Measurements from ENCODE around the gene CDKN1A.
"Not testable (repeated sequence)": the region's sequence is repeated elsewhere in the genome, so short reads cannot be mapped to it uniquely, and the experiment has no call there.

CDKN1A gene

GRCh38 chr6:36650848-36651478, 27.6 kb upstream of the CDKN1A start:
- no peaks in the 10 kb centered on the region for H3K36me3 ChIP-seq (ENCODE audit: control insufficient read depth, insufficient read depth, low read length)
- no peak overlapping the region for H2BK5ac ChIP-seq (ENCODE audit: low read length)
- H3K18ac ChIP-seq (ENCODE audit: low read length), result no peak overlapping the region
- H3K4me3 ChIP-seq (ENCODE audit: low read length), result no peak overlapping the region
- H3K79me2 ChIP-seq (ENCODE audit: control insufficient read depth, insufficient read depth, low read length), result no peaks in the 10 kb centered on the region
- WGBS (ENCODE audit: extremely low coverage, insufficient coverage, low lambda C conversion rate), result no CpG with 5 or more reads among the region's 2 CpGs
- H2BK15ac ChIP-seq (replicated peaks; ENCODE audit: low read depth), result no peak overlapping the region
- DNase-seq, result peak; percentile 69
- no peak overlapping the region for H3K9ac ChIP-seq (ENCODE audit: low read length)
- no peak overlapping the region for H3K4ac ChIP-seq (ENCODE audit: low read depth, low read length)
- no peak overlapping the region for H3K56ac ChIP-seq (ENCODE audit: low read length)
- H3K27me3 ChIP-seq (ENCODE audit: insufficient read depth, low read length, poor library complexity), result no peaks in the 10 kb centered on the region
- H3K79me1 ChIP-seq (ENCODE audit: low read length), result no peaks in the 10 kb centered on the region
- no peak overlapping the region for H2BK120ac ChIP-seq (ENCODE audit: low read depth, low read length)
- no peak overlapping the region for H2AK5ac ChIP-seq (ENCODE audit: low read length)
- H4K5ac ChIP-seq (ENCODE audit: low read length), result no peak overlapping the region
- no peak overlapping the region for H3K23ac ChIP-seq (ENCODE audit: low read length)
- no peak overlapping the region for H4K8ac ChIP-seq (ENCODE audit: low read depth, low read length)
- H3K4me2 ChIP-seq (ENCODE audit: low read length), result no peak overlapping the region
- peaks cover 4% of the 10 kb centered on the region for H3K4me1 ChIP-seq (ENCODE audit: control insufficient read depth, low read depth, low read length)
- H3K27ac ChIP-seq (ENCODE audit: low read depth, low read length), result no peak overlapping the region

DNA sequence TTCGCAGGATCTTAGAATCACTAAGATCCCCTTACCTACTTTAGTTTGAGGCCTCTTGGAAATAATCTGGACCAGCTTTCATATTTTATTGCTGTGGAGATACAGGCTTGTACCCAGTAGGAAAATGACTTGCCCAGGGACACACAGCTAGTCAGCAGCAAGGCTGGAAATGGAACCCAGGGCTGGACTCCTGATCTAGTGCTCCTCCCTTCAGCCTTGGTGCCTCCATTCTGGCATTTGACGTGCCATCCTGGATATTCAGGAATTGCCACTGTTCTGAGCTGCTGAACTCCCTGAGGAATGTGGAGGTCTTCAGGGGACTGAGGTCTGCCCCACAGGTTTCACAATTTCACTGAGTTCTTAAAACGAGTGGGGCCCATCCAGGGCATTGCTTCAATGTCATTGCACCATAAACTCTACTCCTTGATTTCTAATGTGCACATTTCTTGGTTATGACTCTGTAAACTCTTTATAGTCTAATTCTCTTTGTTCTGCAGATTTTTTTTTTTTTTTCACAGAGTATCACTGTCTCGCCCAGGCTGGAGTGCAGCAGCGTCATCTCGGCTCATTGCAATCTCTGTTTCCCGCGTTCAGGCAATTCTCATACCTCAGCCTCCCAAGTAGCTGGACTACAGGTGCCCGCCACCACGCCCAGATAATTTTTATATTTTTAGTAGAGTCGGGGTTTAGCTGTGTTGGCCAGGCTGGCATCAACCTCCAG, 26.7 kb upstream of the CDKN1A start:
- no peak overlapping the region for H2BK5ac ChIP-seq (ENCODE audit: low read length)
- H3K56ac ChIP-seq (ENCODE audit: low read length), result no peak overlapping the region
- H2BK120ac ChIP-seq (ENCODE audit: low read depth, low read length), result no peak overlapping the region
- H2AK5ac ChIP-seq (ENCODE audit: low read length), result no peak overlapping the region
- no peak overlapping the region for H4K5ac ChIP-seq (ENCODE audit: low read length)
- H3K36me3 ChIP-seq (ENCODE audit: control insufficient read depth, insufficient read depth, low read length), result no peaks in the 10 kb centered on the region
- no peak overlapping the region for H3K27ac ChIP-seq (ENCODE audit: low read depth, low read length)
- H3K79me1 ChIP-seq (ENCODE audit: low read length), result no peaks in the 10 kb centered on the region
- no peaks in the 10 kb centered on the region for H3K79me2 ChIP-seq (ENCODE audit: control insufficient read depth, insufficient read depth, low read length)
- H2BK15ac ChIP-seq (replicated peaks; ENCODE audit: low read depth), result no peak overlapping the region
- H3K4me1 ChIP-seq (ENCODE audit: control insufficient read depth, low read depth, low read length), result peaks cover 4% of the 10 kb centered on the region
- H4K8ac ChIP-seq (ENCODE audit: low read depth, low read length), result no peak overlapping the region
- no peak overlapping the region for H3K4ac ChIP-seq (ENCODE audit: low read depth, low read length)
- no CpG with 5 or more reads among the region's 11 CpGs for WGBS (ENCODE audit: extremely low coverage, insufficient coverage, low lambda C conversion rate)
- no peak overlapping the region for H3K18ac ChIP-seq (ENCODE audit: low read length)
- no peak overlapping the region for H3K4me2 ChIP-seq (ENCODE audit: low read length)
- H3K4me3 ChIP-seq (ENCODE audit: low read length), result no peak overlapping the region
- H3K9ac ChIP-seq (ENCODE audit: low read length), result no peak overlapping the region
- H3K27me3 ChIP-seq (ENCODE audit: insufficient read depth, low read length, poor library complexity), result no peaks in the 10 kb centered on the region
- no peak for DNase-seq
- no peak overlapping the region for H3K23ac ChIP-seq (ENCODE audit: low read length)

DNA sequence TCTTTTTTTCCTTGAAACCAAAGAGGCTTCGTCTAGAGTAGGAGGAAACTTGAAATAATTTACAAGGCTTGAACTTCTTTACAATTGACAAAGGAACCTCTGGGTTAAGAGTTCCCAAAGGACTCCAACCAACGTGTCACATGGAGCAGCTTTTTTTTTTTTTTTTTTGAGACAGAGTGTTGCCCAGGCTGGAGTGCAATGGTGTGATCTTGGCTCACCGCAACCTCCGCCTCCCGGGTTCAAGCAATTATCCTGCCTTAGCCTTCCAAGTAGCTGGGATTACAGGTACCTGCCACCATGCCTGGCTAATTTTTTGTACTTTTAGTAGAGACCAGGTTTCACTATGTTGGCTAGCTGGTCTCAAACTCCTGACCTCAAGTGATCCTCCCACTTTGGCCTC, 24.0 kb upstream of the CDKN1A start:
- not testable (repeated sequence) for H3K79me1 ChIP-seq (ENCODE audit: low read length); H3K18ac ChIP-seq (ENCODE audit: low read length); H3K4ac ChIP-seq (ENCODE audit: low read depth, low read length); H2BK5ac ChIP-seq (ENCODE audit: low read length); H3K36me3 ChIP-seq (ENCODE audit: control insufficient read depth, insufficient read depth, low read length); H3K23ac ChIP-seq (ENCODE audit: low read length); H3K4me3 ChIP-seq (ENCODE audit: low read length); H2BK120ac ChIP-seq (ENCODE audit: low read depth, low read length); H3K27me3 ChIP-seq (ENCODE audit: insufficient read depth, low read length, poor library complexity); H4K8ac ChIP-seq (ENCODE audit: low read depth, low read length); H3K4me1 ChIP-seq (ENCODE audit: control insufficient read depth, low read depth, low read length); H3K79me2 ChIP-seq (ENCODE audit: control insufficient read depth, insufficient read depth, low read length); H2AK5ac ChIP-seq (ENCODE audit: low read length); H2BK15ac ChIP-seq (replicated peaks; ENCODE audit: low read depth); H3K4me2 ChIP-seq (ENCODE audit: low read length); H4K5ac ChIP-seq (ENCODE audit: low read length); DNase-seq; H3K56ac ChIP-seq (ENCODE audit: low read length); H3K9ac ChIP-seq (ENCODE audit: low read length); H3K27ac ChIP-seq (ENCODE audit: low read depth, low read length)
- WGBS (ENCODE audit: extremely low coverage, insufficient coverage, low lambda C conversion rate), result no CpG with 5 or more reads among the region's 5 CpGs

- H3K27me3 ChIP-seq (ENCODE audit: insufficient read depth, low read length, poor library complexity), result no peaks in the 10 kb centered on the region
- no peaks in the 10 kb centered on the region for H3K79me2 ChIP-seq (ENCODE audit: control insufficient read depth, insufficient read depth, low read length)
- no peak overlapping the region for H3K56ac ChIP-seq (ENCODE audit: low read length)
- H3K23ac ChIP-seq (ENCODE audit: low read length), result no peak overlapping the region
- no peak overlapping the region for H3K18ac ChIP-seq (ENCODE audit: low read length)
- H3K4me2 ChIP-seq (ENCODE audit: low read length), result no peak overlapping the region
- no peak overlapping the region for H2BK15ac ChIP-seq (replicated peaks; ENCODE audit: low read depth)
- H3K79me1 ChIP-seq (ENCODE audit: low read length), result no peaks in the 10 kb centered on the region
- no peak overlapping the region for H2BK120ac ChIP-seq (ENCODE audit: low read depth, low read length)
- no peak overlapping the region for H3K4ac ChIP-seq (ENCODE audit: low read depth, low read length)
- H3K27ac ChIP-seq (ENCODE audit: low read depth, low read length), result no peak overlapping the region
- no peak overlapping the region for H4K8ac ChIP-seq (ENCODE audit: low read depth, low read length)
- WGBS (ENCODE audit: extremely low coverage, insufficient coverage, low lambda C conversion rate), result no CpG with 5 or more reads among the region's 6 CpGs
- no peak overlapping the region for H2AK5ac ChIP-seq (ENCODE audit: low read length)
- no peaks in the 10 kb centered on the region for H3K36me3 ChIP-seq (ENCODE audit: control insufficient read depth, insufficient read depth, low read length)
- no peaks in the 10 kb centered on the region for H3K4me1 ChIP-seq (ENCODE audit: control insufficient read depth, low read depth, low read length)
- DNase-seq, result no peak
- H4K5ac ChIP-seq (ENCODE audit: low read length), result no peak overlapping the region
- no peak overlapping the region for H2BK5ac ChIP-seq (ENCODE audit: low read length)
- no peak overlapping the region for H3K9ac ChIP-seq (ENCODE audit: low read length)
- no peak overlapping the region for H3K4me3 ChIP-seq (ENCODE audit: low read length)
Observed at GRCh38 chr6:36655085-36655724, 23.3 kb upstream of the CDKN1A start.

GRCh38 chr6:36656441-36656840, 22.1 kb upstream of the CDKN1A start:
- Histone ChIP-seq H3K27me3 (ENCODE audit: insufficient read depth, low read length, poor library complexity) (no peaks in the 10 kb centered on the region), H3K23ac (ENCODE audit: low read length) (no peak overlapping the region), H4K8ac (ENCODE audit: low read depth, low read length) (no peak overlapping the region), H3K27ac (ENCODE audit: low read depth, low read length) (no peak overlapping the region), H3K79me1 (ENCODE audit: low read length) (no peaks in the 10 kb centered on the region), H3K36me3 (ENCODE audit: control insufficient read depth, insufficient read depth, low read length) (no peaks in the 10 kb centered on the region), H3K4ac (ENCODE audit: low read depth, low read length) (no peak overlapping the region), H3K9ac (ENCODE audit: low read length) (no peak overlapping the region), H3K79me2 (ENCODE audit: control insufficient read depth, insufficient read depth, low read length) (no peaks in the 10 kb centered on the region), H3K56ac (ENCODE audit: low read length) (no peak overlapping the region), H3K4me1 (ENCODE audit: control insufficient read depth, low read depth, low read length) (peaks cover 3% of the 10 kb centered on the region), H2BK5ac (ENCODE audit: low read length) (no peak overlapping the region), H3K4me2 (ENCODE audit: low read length) (no peak overlapping the region), H3K18ac (ENCODE audit: low read length) (no peak overlapping the region), H2AK5ac (ENCODE audit: low read length) (no peak overlapping the region), H2BK15ac (replicated peaks; ENCODE audit: low read depth) (no peak overlapping the region), H4K5ac (ENCODE audit: low read length) (no peak overlapping the region), H3K4me3 (ENCODE audit: low read length) (no peak overlapping the region), H2BK120ac (ENCODE audit: low read depth, low read length) (no peak overlapping the region)
- WGBS (ENCODE audit: extremely low coverage, insufficient coverage, low lambda C conversion rate), result no CpG with 5 or more reads among the region's 5 CpGs
- DNase-seq, result peak; percentile 54

All from mesendoderm (in vitro differentiated cells).